ENCODE measurements around the gene AFF3.

- TF ChIP-seq RCOR1 (IDR thresholded peaks at IDR 0.05; ENCODE audit: insufficient replicate concordance, low read length) = no peak
- no peak for TF ChIP-seq FOS (IDR thresholded peaks at IDR 0.05; ENCODE audit: low read depth, low read length)
- no peak for TF ChIP-seq POLR2A (IDR thresholded peaks at IDR 0.05; ENCODE audit: low read depth, low read length)
- no peak for TF ChIP-seq USF2 (IDR thresholded peaks at IDR 0.05; ENCODE audit: low read depth, low read length)
- TF ChIP-seq, protein P1, sequence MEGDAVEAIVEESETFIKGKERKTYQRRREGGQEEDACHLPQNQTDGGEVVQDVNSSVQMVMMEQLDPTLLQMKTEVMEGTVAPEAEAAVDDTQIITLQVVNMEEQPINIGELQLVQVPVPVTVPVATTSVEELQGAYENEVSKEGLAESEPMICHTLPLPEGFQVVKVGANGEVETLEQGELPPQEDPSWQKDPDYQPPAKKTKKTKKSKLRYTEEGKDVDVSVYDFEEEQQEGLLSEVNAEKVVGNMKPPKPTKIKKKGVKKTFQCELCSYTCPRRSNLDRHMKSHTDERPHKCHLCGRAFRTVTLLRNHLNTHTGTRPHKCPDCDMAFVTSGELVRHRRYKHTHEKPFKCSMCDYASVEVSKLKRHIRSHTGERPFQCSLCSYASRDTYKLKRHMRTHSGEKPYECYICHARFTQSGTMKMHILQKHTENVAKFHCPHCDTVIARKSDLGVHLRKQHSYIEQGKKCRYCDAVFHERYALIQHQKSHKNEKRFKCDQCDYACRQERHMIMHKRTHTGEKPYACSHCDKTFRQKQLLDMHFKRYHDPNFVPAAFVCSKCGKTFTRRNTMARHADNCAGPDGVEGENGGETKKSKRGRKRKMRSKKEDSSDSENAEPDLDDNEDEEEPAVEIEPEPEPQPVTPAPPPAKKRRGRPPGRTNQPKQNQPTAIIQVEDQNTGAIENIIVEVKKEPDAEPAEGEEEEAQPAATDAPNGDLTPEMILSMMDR (conservative IDR thresholded peaks at IDR 0.05; ENCODE audit: low read depth, low read length) = no peak
- TF ChIP-seq ELK1 (IDR thresholded peaks at IDR 0.05; ENCODE audit: borderline replicate concordance, low read depth, low read length) = no peak
- no peak for TF ChIP-seq RAD21 (IDR thresholded peaks at IDR 0.05; ENCODE audit: low read length)
- no peak for TF ChIP-seq RFX5 (IDR thresholded peaks at IDR 0.05; ENCODE audit: low read depth, low read length)
- TF ChIP-seq CHD1 (IDR thresholded peaks at IDR 0.05; ENCODE audit: low read depth, low read length) = no peak
- no peak for TF ChIP-seq BHLHE40 (IDR thresholded peaks at IDR 0.05; ENCODE audit: low read depth, low read length)
- TF ChIP-seq MAZ (IDR thresholded peaks at IDR 0.05; ENCODE audit: borderline replicate concordance, low read depth, low read length) = no peak
- TF ChIP-seq MXI1 (IDR thresholded peaks at IDR 0.05; ENCODE audit: borderline replicate concordance, low read depth, low read length) = no peak
- no peak for TF ChIP-seq CEBPB (IDR thresholded peaks at IDR 0.05; ENCODE audit: low read depth, low read length)
- no peak for TF ChIP-seq SMC3 (IDR thresholded peaks at IDR 0.05; ENCODE audit: low read depth, low read length)
Measured at GRCh38 chr2:100130595-100131391, 11.6 kb downstream of the AFF3 start.

Data from IMR-90 (cell line).